HG03025 (cell line): ENCODE data around the gene RPS6KA5.
"Not testable (repeated sequence)": the region's sequence is repeated elsewhere in the genome, so short reads cannot be mapped to it uniquely, and the experiment has no call there.

Experiments used
- ATAC-seq: cut with Tn5 transposase; IDR thresholded peaks from one replicate; pipeline ENCODE4 v1.9.1; 2021; ENCODE audit warnings: mild to moderate bottlenecking, moderate library complexity; ENCODE audit not compliant: unreplicated experiment, low FRiP score

Gene RPS6KA5

DNA sequence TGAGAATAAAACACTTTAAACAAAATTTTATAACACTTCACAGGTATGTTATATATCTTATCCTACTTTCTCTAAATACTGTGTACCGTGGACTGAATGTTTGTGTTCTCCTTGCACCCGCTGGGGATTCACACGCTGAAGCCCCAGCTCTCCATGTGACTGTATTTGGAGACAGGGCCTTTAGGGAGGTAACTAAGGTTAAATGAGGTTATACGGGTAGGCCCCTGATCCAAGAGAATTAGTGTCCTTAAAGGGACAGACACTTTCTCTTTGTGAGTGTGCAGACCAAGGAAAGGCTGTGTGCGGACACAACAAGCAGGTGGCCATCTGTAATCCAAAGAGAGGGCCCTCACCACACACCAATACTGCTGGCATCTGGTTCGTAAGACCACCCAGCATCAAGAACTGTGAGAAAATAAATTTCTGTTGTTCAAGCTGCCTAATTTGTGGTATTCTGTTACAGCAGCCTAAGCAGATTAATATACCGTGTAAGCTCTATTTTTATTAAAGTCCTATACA, 174.1 kb downstream of the RPS6KA5 start:
- no peak for ATAC-seq

DNA sequence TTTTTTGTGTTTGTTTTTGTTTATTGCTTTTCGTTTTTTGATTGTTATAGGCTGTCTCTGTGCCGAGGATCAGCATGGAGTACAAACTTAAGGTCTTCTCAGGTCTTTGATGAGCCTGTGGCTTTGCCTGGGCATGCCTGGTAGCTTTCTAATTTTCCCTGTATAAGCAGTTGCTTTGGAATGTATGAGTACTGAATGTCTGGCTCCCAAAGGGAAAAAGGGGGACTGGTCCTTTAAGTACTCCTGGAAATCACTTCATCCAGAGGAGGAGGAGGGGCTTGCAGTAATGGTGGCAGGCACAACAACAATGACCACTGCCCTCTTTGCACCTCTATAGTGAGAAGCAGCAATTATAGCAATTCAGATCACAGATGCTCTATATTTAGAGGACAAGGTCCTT, 176.7 kb downstream of the RPS6KA5 start:
- no peak for ATAC-seq

DNA sequence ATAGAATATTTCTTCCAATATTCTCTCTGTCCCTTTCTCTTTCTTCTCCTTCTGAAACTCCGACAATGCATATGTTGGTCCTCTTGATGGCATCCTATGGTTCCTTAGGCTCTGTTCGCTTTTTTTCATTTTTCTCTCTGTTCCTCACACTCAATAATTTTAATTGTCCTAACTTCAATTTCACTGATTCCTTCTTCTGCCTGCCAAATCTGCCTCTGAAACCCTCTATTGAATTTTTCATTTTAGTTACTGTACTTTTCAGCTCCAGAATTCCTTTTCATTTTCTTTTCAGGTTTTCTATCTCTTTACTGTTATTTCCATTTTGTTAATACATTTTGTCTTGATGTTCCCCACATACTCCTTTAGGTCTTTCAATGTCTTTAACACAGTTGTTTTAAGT, 177.2 kb downstream of the RPS6KA5 start:
- no peak for ATAC-seq

DNA sequence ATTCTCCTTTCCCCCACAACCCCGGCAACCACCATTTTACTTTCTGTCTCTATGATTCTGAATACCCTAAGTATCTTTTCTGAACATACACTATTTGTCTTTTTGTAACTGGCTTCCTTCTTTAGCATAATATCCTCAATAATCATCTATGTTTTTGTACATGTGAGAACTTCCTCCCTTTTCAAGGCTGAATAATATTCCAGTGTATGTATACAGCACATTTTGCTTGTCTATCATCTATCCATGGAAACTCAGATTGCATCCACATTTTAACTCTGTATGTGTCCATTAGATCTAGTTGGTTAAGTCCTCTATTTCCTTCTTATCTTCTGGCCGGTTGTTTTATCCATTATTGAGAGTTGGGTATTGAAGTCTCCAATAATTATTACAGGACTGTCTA, 180.2 kb downstream of the RPS6KA5 start:
- no peak for ATAC-seq

DNA sequence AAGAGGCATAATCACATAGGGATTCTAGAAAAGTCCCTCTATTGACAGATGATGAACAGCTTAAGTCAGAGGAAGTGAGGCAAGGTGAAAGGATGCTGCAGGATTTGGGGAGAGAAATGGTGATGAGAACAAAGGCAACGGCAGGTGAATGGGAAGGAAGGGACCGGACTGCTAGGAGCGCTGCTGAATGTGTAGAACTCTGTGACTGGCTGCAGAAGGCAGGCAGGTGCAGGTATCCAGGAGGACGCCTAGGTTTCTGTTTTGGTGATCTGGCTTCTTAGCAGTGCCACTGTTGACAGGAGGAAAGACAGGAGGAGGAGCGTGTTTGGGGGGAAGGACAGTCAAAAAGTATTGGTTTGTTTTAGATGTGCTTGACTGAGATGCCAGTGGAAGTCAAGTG, 185.8 kb downstream of the RPS6KA5 start:
- ATAC-seq: no peak

DNA sequence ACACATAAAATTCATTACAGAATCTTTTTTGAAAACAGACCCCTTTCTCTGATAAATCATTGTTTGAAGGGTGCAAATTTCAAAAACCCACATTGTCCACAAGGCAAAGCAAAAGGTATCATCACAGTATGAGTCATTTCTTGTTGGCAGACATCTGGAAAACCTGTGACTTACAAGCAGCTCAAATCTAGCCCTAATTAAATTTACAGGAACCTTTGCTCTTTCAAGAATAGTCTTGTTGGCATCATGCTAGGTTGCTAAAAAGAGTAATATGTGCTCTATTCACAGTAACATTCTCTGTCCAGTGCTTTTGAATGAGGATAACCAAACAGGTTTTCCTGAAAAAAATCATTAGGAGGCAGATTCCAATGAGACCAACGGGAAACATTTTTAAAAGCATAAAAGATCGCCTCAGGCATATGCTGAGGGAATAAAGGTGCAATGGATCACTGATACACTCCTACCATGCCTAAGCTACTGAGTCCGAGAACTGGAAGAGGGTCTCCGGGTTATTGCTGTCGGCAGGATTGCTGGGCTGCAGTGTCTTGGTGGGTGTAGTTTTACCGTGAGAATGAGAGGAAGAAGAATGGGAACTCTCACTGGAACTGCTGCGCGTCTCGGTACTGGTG, 188.7 kb downstream of the RPS6KA5 start:
- no peak for ATAC-seq

DNA sequence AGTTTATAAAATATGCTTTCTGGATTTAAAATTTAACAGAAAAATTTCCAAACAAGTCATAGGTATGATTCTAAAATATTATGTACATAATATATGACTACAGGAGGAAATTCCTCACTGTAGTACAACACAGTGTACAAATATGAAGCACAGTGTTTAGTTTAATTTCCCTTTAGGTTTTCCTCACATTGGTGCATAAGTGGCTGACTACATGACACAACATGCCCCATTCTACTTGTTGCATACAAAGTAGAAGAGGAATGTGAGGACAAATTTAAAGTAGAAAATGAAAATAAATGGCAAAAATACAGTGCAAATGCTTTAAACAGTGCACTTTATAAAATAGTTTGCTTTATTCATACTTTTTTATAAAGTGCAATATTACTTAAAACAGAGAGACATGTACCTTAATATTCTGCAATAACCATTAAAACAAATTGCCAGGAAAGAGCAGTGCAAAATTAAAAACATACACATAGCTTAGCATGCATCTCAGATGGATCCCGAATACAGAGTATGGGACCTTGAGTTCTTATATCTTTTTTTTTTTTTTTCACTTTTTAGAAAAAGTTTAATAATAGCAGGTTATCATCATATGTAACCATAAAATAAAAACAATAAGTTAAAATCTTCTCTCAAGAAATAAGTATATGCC, 189.4 kb downstream of the RPS6KA5 start:
- ATAC-seq: no peak

DNA sequence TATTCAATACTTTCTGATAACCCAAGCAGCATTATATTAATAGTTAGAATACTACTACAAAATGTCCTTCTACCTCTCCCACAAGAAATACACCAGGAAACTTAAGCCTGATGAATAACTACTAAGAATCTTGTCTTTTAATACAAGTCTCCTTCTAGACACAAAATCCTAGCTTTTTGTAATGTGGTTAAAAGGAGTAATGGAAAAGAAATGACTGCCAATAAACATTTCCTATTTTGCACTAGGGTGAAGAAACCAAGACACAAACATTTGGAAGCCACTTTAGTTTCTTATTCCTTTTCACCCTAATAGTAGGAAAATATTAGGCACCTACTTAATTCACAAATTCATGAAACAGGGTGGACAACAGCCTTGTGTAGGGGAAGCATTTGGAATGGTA, 192.9 kb downstream of the RPS6KA5 start:
- ATAC-seq: no peak

DNA sequence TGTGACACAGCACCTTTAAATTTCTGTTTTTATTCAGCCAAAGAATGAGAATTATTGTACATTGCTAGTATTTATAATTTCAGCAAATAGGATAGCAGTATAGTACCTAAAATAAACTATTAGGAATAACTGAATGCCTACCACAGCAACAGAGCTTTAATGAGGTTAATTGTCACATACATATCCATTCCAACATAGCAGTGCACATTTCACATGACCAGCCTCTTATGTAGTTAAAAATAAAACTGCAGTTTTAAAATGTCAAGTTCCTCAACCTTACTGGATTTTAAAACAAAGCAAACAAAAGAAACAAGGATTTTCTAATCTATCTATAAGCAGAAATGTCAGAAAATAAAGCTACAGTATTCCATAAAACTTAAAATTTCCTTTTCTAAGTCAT, 193.6 kb downstream of the RPS6KA5 start:
- ATAC-seq: no peak

DNA sequence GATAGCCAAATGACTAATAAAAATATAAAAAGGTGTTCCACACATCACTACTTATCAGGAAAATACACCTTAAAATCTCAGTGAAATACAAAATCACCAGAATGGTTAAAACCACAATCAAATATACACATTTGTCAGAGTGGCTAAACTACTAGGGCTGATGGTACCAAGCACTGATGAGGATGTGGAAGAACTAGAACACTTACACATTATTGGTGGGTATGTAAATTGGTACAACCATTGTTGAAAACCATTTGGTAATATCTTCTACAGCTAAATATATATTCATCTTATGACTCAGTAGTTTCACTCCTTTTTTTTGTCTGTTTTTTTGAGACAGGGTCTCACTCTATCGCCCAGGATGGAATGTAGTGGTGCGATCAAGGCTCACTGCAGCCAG, 195.7 kb downstream of the RPS6KA5 start:
- no peak for ATAC-seq

DNA sequence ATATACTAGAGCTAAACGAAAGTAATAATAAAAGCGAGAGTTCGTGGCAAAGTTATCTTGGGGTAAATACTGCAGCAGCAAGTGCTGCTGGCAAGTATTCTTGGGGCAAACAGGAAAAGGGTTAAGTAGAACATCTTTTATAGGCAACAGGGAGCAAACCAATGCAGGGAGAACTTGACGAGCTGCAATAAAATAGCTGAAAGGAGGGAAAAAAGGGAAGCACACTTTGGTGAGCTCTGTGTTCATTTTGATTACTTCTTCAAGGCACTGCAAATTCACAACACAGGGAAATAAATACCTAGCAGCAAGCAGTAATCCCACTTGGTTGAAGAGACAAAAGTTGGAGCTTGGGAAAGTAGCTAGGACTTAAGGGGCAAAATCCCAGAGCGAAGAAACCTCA, 201.9 kb downstream of the RPS6KA5 start:
- ATAC-seq: no peak

DNA sequence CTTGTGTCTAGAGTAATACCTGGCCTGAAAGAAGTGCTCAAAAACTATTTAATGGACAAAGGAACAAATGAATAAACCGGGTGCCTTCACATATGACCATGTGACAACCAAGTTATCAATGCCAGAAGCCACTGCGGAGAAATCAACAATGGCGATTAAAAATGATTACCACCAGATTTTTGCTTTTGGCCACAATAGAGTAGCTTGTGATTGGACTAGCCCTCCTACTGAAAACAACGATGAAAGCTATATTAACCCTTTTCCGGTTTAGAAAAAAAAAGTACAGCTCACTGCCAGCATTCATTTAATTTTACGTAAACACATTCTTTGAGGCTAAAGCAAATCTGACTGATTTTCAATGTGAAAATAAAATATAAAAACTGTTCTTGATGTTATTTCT, 202.6 kb downstream of the RPS6KA5 start:
- no peak for ATAC-seq

DNA sequence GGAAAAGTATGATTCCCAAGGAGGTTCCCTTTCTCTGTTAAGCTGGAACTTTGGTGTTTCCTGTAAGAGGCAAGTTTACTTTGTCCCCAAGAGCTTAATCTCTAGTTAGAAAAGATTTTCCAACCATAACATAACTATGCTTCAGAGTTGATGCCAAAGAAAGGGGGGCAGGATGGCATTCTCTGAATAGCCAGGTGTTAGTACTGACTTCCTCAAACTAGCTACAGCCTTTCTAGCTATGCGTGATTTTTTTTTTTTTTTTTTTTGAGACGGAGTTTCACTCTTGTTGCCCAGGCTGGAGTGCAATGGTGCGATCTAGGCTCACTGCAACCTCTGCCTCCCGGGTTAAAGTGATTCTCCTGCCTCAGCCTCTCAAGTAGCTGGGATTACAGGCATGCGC, 204.3 kb downstream of the RPS6KA5 start:
- not testable (repeated sequence) for ATAC-seq

DNA sequence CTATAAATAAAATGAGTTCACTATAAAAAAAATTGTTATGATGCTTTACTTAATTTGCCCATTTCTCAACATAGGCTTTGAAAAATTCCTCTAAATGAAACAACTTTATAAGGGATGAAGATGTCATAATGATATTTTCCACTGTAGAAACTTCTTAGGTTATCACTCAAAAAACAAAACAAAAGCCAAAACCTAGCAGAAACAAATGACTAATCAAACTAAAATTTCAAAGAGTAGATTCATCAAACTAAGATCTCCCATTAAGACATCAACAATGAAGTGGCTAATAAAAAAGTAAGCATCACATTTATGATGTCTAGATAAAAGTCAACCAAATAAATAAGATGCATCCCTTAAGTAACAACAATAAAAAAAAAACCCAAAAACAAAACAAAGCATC, 207.3 kb downstream of the RPS6KA5 start:
- no peak for ATAC-seq

DNA sequence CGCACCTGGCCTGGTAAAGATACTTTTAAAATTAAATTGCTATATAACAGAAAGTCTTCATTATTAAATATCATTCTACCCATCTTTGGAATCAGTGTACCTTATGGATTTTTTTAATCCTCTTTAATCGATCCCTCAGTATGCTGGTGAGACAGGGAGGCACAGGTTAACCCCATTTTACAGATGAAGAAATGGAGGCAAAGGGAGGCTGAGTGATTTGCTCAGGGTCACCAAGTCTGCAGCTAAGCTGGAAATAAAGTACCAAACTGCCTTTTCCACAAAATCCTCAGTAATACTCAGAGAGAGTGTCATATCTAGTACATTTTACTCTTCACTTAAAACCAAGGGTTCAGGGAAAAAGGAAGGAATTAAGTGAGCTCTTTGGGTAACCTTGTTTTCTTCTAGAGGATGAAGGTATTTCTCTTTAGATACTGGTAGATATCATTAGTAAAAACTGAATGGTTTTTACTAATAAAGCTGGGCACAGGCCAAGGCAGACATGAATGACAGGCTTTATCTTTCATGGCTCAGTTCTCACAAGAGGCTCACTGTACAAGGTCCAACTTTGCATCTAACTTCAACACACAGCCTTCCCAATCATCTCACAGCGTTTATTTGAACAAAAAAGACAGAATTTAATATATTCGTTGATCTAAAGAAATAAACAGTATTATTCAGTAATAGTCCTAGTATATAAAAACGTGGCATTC, 209.0 kb downstream of the RPS6KA5 start:
- no peak for ATAC-seq

DNA sequence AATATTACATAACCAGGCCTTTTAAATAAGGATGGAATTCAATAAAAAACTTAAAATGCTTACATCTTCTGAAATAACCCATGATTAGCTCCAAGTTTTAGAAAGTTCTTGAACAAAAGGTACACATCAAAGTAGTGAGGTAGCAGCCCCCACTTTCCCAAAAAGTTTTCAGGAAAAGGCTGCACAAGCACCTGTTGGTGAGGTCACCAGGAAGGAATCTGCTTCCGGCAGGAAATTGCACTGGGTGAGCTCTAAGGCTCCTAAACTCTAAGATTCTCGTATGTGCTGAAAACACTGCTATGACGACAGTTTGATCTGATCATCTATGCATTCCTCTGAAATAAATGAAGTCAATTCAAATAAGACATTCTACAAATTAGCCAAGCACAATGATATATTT, 210.0 kb downstream of the RPS6KA5 start:
- no peak for ATAC-seq

DNA sequence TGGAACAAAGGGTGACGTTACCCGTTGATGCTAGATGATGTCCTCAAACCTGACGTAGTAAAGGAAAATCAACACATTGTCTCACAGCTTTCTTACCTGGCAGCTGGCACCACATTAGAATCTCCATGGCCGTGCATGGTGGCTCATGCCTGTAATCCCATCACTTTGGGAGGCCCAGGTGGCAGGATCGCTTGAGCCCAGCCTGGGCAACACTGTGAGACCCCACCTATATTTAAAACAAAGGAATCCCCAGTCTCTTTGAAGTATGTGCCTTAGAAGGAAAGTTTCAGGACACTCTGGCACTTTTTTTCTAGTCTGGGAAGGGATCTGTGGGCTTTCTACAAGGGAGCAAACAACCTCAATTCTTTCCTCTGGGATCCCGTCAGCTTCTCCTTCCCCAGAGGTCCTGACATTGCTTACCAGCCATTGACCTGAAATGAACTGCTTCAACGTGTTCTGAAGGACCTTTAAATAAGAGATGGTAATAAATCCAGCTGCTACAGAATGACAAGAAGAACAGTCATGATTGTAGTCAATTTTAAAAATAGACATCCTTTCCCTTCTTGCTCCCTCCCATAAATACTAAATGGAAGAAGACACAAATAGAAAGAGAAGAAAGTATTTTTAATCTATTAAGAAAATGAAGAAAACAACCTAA, 210.5 kb downstream of the RPS6KA5 start:
- no peak for ATAC-seq

DNA sequence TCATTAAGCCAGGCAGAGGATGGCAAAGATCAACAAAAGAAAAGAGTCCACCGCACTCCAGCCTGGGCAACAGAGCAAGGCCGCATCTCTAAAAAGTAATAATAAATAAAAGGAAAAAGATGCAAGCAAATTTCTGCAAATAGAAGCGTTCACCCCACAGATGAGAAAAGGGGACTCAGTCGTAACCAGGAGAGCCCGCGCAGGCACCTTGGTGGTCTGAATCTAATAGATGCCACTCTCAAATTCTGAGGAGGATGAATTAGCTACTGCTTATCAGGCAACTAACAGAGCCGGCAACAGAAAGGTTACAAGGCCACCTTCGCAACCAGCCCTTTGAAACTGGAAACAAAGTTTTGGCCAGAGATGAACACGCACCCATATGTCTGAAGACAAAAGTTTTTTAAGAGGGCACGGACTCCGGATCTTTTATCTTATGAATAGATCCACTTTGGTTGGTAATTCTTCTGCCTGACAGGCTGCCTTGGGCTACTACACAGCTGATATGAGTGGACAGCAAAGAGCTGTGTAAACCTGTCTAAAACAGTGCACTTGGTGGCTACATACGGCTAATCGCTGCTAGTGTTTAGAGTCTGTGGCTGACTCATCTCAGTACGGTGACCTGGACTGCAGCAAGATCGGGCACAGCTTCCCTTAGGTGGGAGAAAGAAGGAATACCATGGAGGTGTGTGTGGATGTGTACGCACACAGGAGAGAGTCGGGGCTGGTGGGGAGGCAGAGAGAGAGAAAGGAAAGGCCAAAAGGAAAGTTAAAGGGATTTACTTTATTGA, 211.3 kb downstream of the RPS6KA5 start:
- ATAC-seq: no peak

DNA sequence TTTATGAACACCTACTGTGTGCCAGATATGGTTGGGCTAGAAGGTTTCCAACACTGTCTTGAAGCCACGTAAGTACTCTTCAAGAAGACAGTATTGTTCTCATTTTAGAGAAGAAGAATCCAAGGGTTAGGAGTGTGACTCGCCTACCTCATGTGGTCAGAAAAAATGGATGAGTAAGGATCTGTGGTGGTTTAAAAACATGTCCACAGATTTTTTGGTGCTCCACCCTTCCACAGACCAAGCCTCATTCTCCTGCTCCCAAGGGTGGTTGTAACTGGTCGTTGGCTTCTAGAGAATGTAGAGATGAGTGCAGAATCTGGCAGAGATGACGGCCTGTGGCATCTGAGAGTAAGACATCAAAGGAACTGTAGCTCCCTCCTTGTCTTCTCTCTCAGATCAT, 213.9 kb downstream of the RPS6KA5 start:
- no peak for ATAC-seq

DNA sequence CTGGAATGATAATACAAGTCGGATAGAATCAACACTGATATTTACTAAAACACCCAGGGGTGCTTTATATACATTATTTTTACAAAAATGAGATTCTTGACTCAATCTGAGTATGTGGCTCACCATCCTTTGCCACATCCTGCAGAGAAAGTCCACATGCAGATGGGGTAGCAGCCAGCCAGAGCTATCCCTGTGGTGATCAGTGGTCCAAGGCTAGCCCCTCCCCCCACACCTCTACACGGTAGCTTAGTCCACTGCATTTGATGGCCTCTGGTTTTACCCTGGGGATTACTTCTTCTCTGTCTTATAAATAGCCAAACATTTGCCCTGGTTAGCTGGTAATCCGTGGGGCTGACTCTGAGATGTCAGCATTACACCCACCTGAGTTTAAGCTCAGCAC, 216.1 kb downstream of the RPS6KA5 start:
- no peak for ATAC-seq

DNA sequence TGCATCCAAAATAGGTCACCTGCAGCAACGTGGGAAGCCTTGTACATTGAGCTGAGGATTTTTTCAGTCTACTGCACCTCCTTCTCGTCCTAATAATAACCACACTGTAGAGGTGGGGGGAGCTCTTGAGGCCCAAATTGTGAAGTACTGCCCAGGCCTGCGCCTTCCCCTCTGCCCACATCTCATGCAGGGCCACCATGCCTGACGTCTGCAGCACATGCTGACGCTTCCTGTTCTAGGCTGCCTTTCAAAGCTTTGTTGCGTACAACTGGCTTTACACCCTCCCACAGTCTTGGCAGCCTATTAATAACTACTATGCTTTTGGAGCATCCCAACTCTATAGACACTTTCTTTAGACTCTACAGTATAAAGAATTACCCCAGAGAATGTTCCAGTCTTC, 217.7 kb downstream of the RPS6KA5 start:
- ATAC-seq: no peak
